ENCODE measurements around the gene CEP72. TPM values are rescaled to one million over a fixed set of nuclear protein-coding genes. Genes with fewer than 3 reads are reported as not detected.

Gene CEP72
- total and polyA plus RNA-seq, 2 of the 13 experiments (the other 11 are each of a cell fraction or from before 2014, with no cell fraction given): 3.4 to 9.4 TPM

DNA sequence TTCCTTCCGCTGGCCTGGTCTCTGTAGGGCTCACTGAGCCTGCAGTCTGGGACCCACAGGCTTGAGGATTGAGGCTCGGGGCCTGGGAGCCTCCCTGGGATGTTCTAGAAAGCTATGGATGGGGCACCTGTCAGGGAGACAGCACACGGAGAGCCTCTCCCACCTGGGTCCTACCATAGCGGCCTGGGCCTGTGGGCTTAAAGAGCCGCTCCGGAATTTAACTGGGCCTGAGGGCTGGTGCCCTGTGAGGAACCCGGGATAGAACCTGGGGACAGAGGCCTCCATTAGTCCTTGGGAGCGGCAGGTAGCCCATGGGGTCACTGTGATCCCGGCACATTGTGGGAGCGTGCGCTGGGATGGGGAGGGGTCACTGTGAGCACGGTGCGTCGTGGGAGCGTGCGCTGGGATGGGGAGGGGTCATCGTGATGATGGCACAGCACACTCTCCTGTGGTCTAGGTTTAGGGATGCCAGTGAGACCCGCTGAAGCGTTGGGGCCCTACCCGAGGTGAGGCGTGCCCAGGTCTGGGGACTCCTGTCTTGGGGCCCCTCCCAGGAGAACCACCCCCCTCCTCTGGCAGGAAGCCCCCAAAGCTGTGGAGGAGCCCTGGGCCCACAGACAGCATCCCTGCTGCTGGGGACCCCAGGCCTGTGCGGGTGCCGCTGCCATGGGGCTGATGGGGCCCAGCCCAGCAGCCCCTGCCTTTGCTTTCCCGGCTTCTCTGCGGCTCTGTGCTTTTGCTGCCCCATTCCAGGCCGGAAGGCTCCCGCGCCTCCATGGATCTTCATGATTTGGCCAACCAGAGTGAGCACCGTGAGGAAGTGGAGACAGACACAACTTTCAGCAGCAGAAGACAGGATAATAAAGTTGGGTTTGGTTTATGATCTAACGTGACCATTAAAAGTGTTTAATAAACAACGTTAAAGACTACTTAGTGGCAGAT is 3.4 kb upstream of the CEP72 start (continued):
- TF ChIP-seq, protein P1, sequence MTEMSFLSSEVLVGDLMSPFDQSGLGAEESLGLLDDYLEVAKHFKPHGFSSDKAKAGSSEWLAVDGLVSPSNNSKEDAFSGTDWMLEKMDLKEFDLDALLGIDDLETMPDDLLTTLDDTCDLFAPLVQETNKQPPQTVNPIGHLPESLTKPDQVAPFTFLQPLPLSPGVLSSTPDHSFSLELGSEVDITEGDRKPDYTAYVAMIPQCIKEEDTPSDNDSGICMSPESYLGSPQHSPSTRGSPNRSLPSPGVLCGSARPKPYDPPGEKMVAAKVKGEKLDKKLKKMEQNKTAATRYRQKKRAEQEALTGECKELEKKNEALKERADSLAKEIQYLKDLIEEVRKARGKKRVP (CRISPR knock-in tag; IDR thresholded peaks at IDR 0.05): no peak
- TF ChIP-seq ZNF263 (CRISPR knock-in tag; IDR thresholded peaks at IDR 0.05) (no peak), RBM22 (optimal IDR thresholded peaks at IDR 0.05; ENCODE audit: low read length) (no peak)

DNA sequence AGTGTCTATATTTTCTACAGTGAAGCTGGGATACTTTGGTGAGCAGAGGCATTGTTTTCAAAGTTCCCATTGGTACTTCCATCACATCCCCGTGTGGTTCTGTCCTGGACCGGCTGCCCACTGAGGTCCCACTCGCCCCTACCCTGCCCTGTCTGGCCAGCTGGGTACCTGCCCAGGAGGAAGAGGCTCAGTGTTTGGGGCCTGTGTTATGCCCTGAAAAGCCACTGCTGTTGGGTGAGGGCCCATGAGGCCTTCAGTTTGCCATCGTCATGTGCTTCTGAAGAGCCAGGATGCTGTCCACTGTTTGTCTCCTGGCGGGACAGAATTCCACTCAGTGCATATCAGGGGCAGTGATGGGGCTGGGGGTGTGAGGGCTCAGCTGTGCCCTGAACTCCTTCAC is 2.6 kb upstream of the CEP72 start:
- peaks cover 56% of the 10 kb centered on the region for H3K4me1 ChIP-seq (ENCODE audit: insufficient read depth, low read length)
- no peak overlapping the region for H2AFZ ChIP-seq (ENCODE audit: low read length)
- no peak overlapping the region for H3K9ac ChIP-seq (ENCODE audit: insufficient read depth, low read depth, low read length)
- DNase-seq (ENCODE audit: low spot score) (no peak), ATAC-seq (no peak), FAIRE-seq (no peak)
- TF ChIP-seq JUN (CRISPR knock-in tag; IDR thresholded peaks at IDR 0.05): no peak
- TF ChIP-seq ZEB1 (IDR thresholded peaks at IDR 0.05; ENCODE audit: insufficient replicate concordance, low read depth): no peak
- TF ChIP-seq TMF1 (CRISPR knock-in tag; IDR thresholded peaks at IDR 0.05; ENCODE audit: low read depth): no peak
- TF ChIP-seq ZNF446 (CRISPR knock-in tag; IDR thresholded peaks at IDR 0.05): no peak
- TF ChIP-seq SP140L (CRISPR knock-in tag; IDR thresholded peaks at IDR 0.05; ENCODE audit: borderline replicate concordance): no peak
- TF ChIP-seq HNRNPK (IDR thresholded peaks at IDR 0.05; ENCODE audit: low read depth, low read length, poor library complexity, severe bottlenecking): no peak
- TF ChIP-seq KDM6A (CRISPR knock-in tag; IDR thresholded peaks at IDR 0.05; ENCODE audit: low read depth): no peak
- no peak for TF ChIP-seq ZNF615 (CRISPR knock-in tag; IDR thresholded peaks at IDR 0.05; ENCODE audit: borderline replicate concordance)
- no peak for TF ChIP-seq KMT2A (CRISPR knock-in tag; IDR thresholded peaks at IDR 0.05)
- no peak for TF ChIP-seq CCDC6 (CRISPR knock-in tag; IDR thresholded peaks at IDR 0.05)
- no peak for TF ChIP-seq TBX2 (CRISPR knock-in tag; IDR thresholded peaks at IDR 0.05; ENCODE audit: borderline replicate concordance)
- no peak for TF ChIP-seq MZF1 (CRISPR knock-in tag; IDR thresholded peaks at IDR 0.05; ENCODE audit: borderline replicate concordance)
- no peak overlapping the region for H3K27ac ChIP-seq (ENCODE audit: extremely low read length, insufficient read depth, low read length)
- POLR2A ChIA-PET: no interaction called here
- H3K4me2 ChIP-seq (ENCODE audit: low read depth, low read length): no peak overlapping the region
- CTCF ChIA-PET (ENCODE audit: low intra/inter-chr PET ratio, low total read pairs): no interaction called here
- H3K79me2 ChIP-seq (ENCODE audit: insufficient read depth, low read length): peaks cover 20% of the 10 kb centered on the region
- no peak overlapping the region for H3K4me3 ChIP-seq (replicated peaks in 1 of 3; ENCODE audit: insufficient read depth in 1 of 3, low read depth in 2 of 3, low read length in 3 of 3)
- intact Hi-C loops (cut with micrococcal nuclease; ENCODE audit: unreplicated experiment) (no loop called here), in situ Hi-C loops (cut with HindIII; ENCODE audit: extremely low pct_ligation_motif_present, low pct_unique_long_range_greater_than_20kb) (no loop called here)
- WGBS (ENCODE audit: low lambda C conversion rate): 89% methylated on average over 3 of the region's 5 CpGs
- no TSS peak for BruUV-seq (replicated peaks)
- H3K27me3 ChIP-seq (ENCODE audit: control insufficient read depth in 1 of 2, insufficient read depth in 2 of 2, low read length in 2 of 2): peaks cover 2 to 15% of the 10 kb centered on the region in 2 experiments; a peak in 4 of 5 replicates
- H3K36me3 ChIP-seq (replicated peaks in 1 of 2; ENCODE audit: control insufficient read depth in 1 of 2, insufficient read depth in 2 of 2, low read length in 2 of 2): no peaks in the 10 kb centered on the region
- H4K20me1 ChIP-seq (ENCODE audit: insufficient read depth, low read length): no peaks in the 10 kb centered on the region
- no peaks in the 10 kb centered on the region for H3K9me3 ChIP-seq (ENCODE audit: low read length)

All from HepG2 (cell line).